MM.1S (cell line): Measurements from ENCODE around the gene PAX9.

Source experiments
- EZH2 ChIP-seq: fragments of 300-600 bp; sonication (generic); optimal IDR thresholded peaks from 2 replicates; pipeline ENCODE3; 2017; ENCODE audit warnings: low read depth, mild to moderate bottlenecking, antibody characterized with exemption, low read length, mixed read lengths
- TF ChIP-seq, protein P1 (sequence below): fragments of 300-600 bp; sonication (generic); IDR thresholded peaks from 2 replicates; pipeline ENCODE4 v1.5.1; 2016; ENCODE audit warnings: antibody characterized with exemption, low read length, mixed read lengths

GRCh38 chr14:36625014-36625413 is 36.6 kb upstream of the PAX9 start:
- no peak for TF ChIP-seq EZH2
- TF ChIP-seq, protein P1, sequence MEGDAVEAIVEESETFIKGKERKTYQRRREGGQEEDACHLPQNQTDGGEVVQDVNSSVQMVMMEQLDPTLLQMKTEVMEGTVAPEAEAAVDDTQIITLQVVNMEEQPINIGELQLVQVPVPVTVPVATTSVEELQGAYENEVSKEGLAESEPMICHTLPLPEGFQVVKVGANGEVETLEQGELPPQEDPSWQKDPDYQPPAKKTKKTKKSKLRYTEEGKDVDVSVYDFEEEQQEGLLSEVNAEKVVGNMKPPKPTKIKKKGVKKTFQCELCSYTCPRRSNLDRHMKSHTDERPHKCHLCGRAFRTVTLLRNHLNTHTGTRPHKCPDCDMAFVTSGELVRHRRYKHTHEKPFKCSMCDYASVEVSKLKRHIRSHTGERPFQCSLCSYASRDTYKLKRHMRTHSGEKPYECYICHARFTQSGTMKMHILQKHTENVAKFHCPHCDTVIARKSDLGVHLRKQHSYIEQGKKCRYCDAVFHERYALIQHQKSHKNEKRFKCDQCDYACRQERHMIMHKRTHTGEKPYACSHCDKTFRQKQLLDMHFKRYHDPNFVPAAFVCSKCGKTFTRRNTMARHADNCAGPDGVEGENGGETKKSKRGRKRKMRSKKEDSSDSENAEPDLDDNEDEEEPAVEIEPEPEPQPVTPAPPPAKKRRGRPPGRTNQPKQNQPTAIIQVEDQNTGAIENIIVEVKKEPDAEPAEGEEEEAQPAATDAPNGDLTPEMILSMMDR = no peak
